ENCODE measurements around the gene SHQ1. TPM values are rescaled to one million over a fixed set of nuclear protein-coding genes. Genes with fewer than 3 reads are reported as not detected.
"Not testable (repeated sequence)": the region's sequence is repeated elsewhere in the genome, so short reads cannot be mapped to it uniquely, and the experiment has no call there.

The SHQ1 gene
- total RNA-seq, 1 experiment from 2014 or later = 32.5 TPM

DNA sequence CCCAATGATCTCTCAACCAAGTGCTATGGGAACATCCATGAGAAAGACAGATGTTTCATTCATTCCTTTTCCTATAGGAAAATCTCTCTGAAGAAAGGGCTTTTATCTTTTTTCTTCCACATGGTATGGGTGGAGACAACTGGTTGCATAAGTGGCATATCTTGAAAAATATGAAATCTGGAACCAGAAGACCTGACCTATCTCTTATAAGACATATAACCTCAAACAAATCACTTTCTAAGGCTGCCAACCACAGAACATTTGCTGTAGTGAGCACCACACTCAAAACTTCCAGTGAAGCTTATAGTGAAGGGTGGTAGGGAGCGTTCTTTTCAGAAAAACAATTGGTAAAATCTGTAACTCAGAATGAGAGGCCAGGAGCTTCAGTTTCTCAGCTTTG lies 58.5 kb downstream of the SHQ1 start:
- no peaks in the 10 kb centered on the region for H3K23me2 ChIP-seq (ENCODE audit: insufficient read length, low read depth, low read length, poor library complexity, severe bottlenecking)
- H2BK5ac ChIP-seq (ENCODE audit: insufficient read length, low read length) = no peak overlapping the region
- no peaks in the 10 kb centered on the region for H3K9me3 ChIP-seq (ENCODE audit: control insufficient read depth, low read depth, low read length)
- TF ChIP-seq, protein P1, sequence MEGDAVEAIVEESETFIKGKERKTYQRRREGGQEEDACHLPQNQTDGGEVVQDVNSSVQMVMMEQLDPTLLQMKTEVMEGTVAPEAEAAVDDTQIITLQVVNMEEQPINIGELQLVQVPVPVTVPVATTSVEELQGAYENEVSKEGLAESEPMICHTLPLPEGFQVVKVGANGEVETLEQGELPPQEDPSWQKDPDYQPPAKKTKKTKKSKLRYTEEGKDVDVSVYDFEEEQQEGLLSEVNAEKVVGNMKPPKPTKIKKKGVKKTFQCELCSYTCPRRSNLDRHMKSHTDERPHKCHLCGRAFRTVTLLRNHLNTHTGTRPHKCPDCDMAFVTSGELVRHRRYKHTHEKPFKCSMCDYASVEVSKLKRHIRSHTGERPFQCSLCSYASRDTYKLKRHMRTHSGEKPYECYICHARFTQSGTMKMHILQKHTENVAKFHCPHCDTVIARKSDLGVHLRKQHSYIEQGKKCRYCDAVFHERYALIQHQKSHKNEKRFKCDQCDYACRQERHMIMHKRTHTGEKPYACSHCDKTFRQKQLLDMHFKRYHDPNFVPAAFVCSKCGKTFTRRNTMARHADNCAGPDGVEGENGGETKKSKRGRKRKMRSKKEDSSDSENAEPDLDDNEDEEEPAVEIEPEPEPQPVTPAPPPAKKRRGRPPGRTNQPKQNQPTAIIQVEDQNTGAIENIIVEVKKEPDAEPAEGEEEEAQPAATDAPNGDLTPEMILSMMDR (conservative IDR thresholded peaks at IDR 0.05) = no peak
- Mint-ChIP-seq H3K9me3 (peaks cover 3 to 8% of the 10 kb centered on the region in 2 experiments; a peak in 1 of 5 replicates), H3K27me3 (ENCODE audit: low read depth) (no peaks in the 10 kb centered on the region), H3K4me3 (no peak overlapping the region), H3K27ac (peak overlapping the region in 1 of 3 experiments; percentile 45; a peak in 1 of 7 replicates), H3K4me1 (peaks cover 12 to 18% of the 10 kb centered on the region in 2 experiments), H3K36me3 (ENCODE audit: insufficient read depth in 1 of 3, low read depth in 3 of 3) (peaks cover 5 to 38% (median 27%) of the 10 kb centered on the region in 3 experiments)
- no peak overlapping the region for H3K4me2 ChIP-seq (ENCODE audit: insufficient read depth, insufficient read length, low read length)
- H3K56ac ChIP-seq (ENCODE audit: insufficient read length, low read depth, low read length) = no peak overlapping the region
- no peak overlapping the region for H2AFZ ChIP-seq (ENCODE audit: low read length)
- no peak overlapping the region for H4K8ac ChIP-seq (replicated peaks; ENCODE audit: insufficient read length, low read depth, low read length)
- H3K27me3 ChIP-seq (ENCODE audit: insufficient read depth, low read length) = no peaks in the 10 kb centered on the region
- H3K14ac ChIP-seq (ENCODE audit: insufficient read depth, low read length) = no peak overlapping the region
- no peaks in the 10 kb centered on the region for H3K79me2 ChIP-seq (ENCODE audit: insufficient read depth, low read length)
- no peak overlapping the region for H4K5ac ChIP-seq (ENCODE audit: insufficient read length, low read depth, low read length)
- no peak overlapping the region for H2BK12ac ChIP-seq (ENCODE audit: insufficient read length, low read depth, low read length)
- H2BK15ac ChIP-seq (ENCODE audit: low read depth, low read length) = no peak overlapping the region
- H3K27ac ChIP-seq (ENCODE audit: insufficient read length, low read depth, low read length) = no peak overlapping the region
- no peaks in the 10 kb centered on the region for H4K20me1 ChIP-seq (ENCODE audit: control insufficient read depth, insufficient read depth, insufficient read length)
- H3T11ph ChIP-seq (ENCODE audit: low read length) = no peak overlapping the region
- H3K23ac ChIP-seq (ENCODE audit: insufficient read length, low read depth, low read length) = no peak overlapping the region
- H3K4me1 ChIP-seq (ENCODE audit: insufficient read depth, low read length) = no peaks in the 10 kb centered on the region
- H2AK5ac ChIP-seq (ENCODE audit: insufficient read length, low read length) = no peak overlapping the region
- H3K9ac ChIP-seq (ENCODE audit: extremely low read depth, insufficient read length, low read length) = no peak overlapping the region
- DNase-seq = no peak
- no CpG with 5 or more reads among the region's 1 CpG for WGBS (ENCODE audit: extremely low coverage, insufficient read length, low lambda C conversion rate)
- no peak overlapping the region for H4K91ac ChIP-seq (ENCODE audit: insufficient read length, low read depth, low read length)
- no peak overlapping the region for H2BK120ac ChIP-seq (ENCODE audit: low read depth, low read length, poor library complexity, severe bottlenecking)
- H3K79me1 ChIP-seq (ENCODE audit: insufficient read depth, low read depth, low read length, poor library complexity, severe bottlenecking) = no peaks in the 10 kb centered on the region
- no peak overlapping the region for H3K4ac ChIP-seq (ENCODE audit: low read depth, low read length)
- H2BK20ac ChIP-seq (ENCODE audit: low read depth, low read length, poor library complexity, severe bottlenecking) = no peak overlapping the region
- no peak overlapping the region for H3K18ac ChIP-seq (ENCODE audit: insufficient read length, low read depth, low read length)

DNA sequence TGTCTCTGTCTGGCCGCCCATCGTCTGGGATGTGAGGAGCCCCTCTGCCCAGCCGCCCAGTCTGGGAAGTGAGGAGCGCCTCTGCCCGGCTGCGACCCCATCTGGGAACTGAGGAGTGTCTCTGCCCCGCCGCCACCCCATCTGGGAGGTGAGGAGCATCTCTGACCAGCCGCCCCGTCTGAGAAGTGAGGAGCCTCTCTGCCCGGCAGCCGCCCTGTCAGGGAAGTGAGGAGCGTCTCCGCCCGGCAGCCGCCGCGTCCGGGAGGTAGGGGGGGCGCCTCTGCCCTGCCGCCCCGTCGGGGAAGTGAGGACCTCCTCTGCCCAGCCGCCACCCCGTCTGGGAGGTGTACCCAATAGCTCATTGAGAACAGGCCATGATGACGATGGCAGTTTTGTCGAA lies 60.0 kb downstream of the SHQ1 start:
- H3K9me3 ChIP-seq (ENCODE audit: control insufficient read depth, low read depth, low read length); H2BK20ac ChIP-seq (ENCODE audit: low read depth, low read length, poor library complexity, severe bottlenecking); H4K20me1 ChIP-seq (ENCODE audit: control insufficient read depth, insufficient read depth, insufficient read length); H2BK15ac ChIP-seq (ENCODE audit: low read depth, low read length); H3K23ac ChIP-seq (ENCODE audit: insufficient read length, low read depth, low read length); H3K18ac ChIP-seq (ENCODE audit: insufficient read length, low read depth, low read length); H3K23me2 ChIP-seq (ENCODE audit: insufficient read length, low read depth, low read length, poor library complexity, severe bottlenecking); H3K56ac ChIP-seq (ENCODE audit: insufficient read length, low read depth, low read length); H2AK5ac ChIP-seq (ENCODE audit: insufficient read length, low read length); H2BK12ac ChIP-seq (ENCODE audit: insufficient read length, low read depth, low read length); H3K27me3 Mint-ChIP-seq (ENCODE audit: low read depth); H3K4me2 ChIP-seq (ENCODE audit: insufficient read depth, insufficient read length, low read length); H3K4ac ChIP-seq (ENCODE audit: low read depth, low read length); H3K4me1 ChIP-seq (ENCODE audit: insufficient read depth, low read length); H4K8ac ChIP-seq (replicated peaks; ENCODE audit: insufficient read length, low read depth, low read length); H4K5ac ChIP-seq (ENCODE audit: insufficient read length, low read depth, low read length); H3K27me3 ChIP-seq (ENCODE audit: insufficient read depth, low read length); H3K79me2 ChIP-seq (ENCODE audit: insufficient read depth, low read length); H2BK120ac ChIP-seq (ENCODE audit: low read depth, low read length, poor library complexity, severe bottlenecking); H3K9me3 Mint-ChIP-seq; H3K14ac ChIP-seq (ENCODE audit: insufficient read depth, low read length); H2BK5ac ChIP-seq (ENCODE audit: insufficient read length, low read length); H2AFZ ChIP-seq (ENCODE audit: low read length); H3T11ph ChIP-seq (ENCODE audit: low read length); H3K27ac ChIP-seq (ENCODE audit: insufficient read length, low read depth, low read length); H4K91ac ChIP-seq (ENCODE audit: insufficient read length, low read depth, low read length); H3K27ac Mint-ChIP-seq; DNase-seq; H3K79me1 ChIP-seq (ENCODE audit: insufficient read depth, low read depth, low read length, poor library complexity, severe bottlenecking); H3K9ac ChIP-seq (ENCODE audit: extremely low read depth, insufficient read length, low read length); H3K4me3 Mint-ChIP-seq: not testable (repeated sequence)
- Mint-ChIP-seq H3K4me1 (peaks cover 12 to 18% of the 10 kb centered on the region in 2 experiments), H3K36me3 (ENCODE audit: insufficient read depth in 1 of 3, low read depth in 3 of 3) (peaks cover 5 to 38% (median 27%) of the 10 kb centered on the region in 3 experiments)
- no CpG with 5 or more reads among the region's 27 CpGs for WGBS (ENCODE audit: extremely low coverage, insufficient read length, low lambda C conversion rate)
